ENCODE data around the gene MRLN. TPM values are rescaled to one million over a fixed set of nuclear protein-coding genes. Genes with fewer than 3 reads are reported as not detected.

The MRLN gene
- total RNA-seq, 2 experiments from 2014 or later = not detected

- BruUV-seq (replicated peaks) = no TSS peak
- TF ChIP-seq EZH2phosphoT487 (IDR thresholded peaks at IDR 0.05; ENCODE audit: borderline replicate concordance, low read depth, low read length) (no peak), CTCF (conservative IDR thresholded peaks at IDR 0.05; ENCODE audit: low read length) (no peak)
- ChIA-PET CTCF (ENCODE audit: unreplicated experiment) (no interaction called here), POLR2A (no interaction called here)
- Histone ChIP-seq H3K79me2 (ENCODE audit: insufficient read depth, low read depth, low read length) (no peaks in the 10 kb centered on the region), H4K20me1 (ENCODE audit: insufficient read depth, low read length) (no peaks in the 10 kb centered on the region), H3K36me3 (ENCODE audit: insufficient read depth, low read length) (no peaks in the 10 kb centered on the region), H2AFZ (ENCODE audit: low read length) (no peak overlapping the region), H3K9me3 (ENCODE audit: low read length) (no peaks in the 10 kb centered on the region), H3K4me1 (ENCODE audit: insufficient read depth, low read length, poor library complexity, severe bottlenecking) (no peaks in the 10 kb centered on the region), H3K4me2 (ENCODE audit: low read length) (no peak overlapping the region), H3K9me2 (ENCODE audit: insufficient read depth, low read length) (no peaks in the 10 kb centered on the region), H3K27ac (ENCODE audit: low read depth, low read length, poor library complexity, severe bottlenecking) (no peak overlapping the region), H3K4me3 (ENCODE audit: low read depth, low read length, poor library complexity, severe bottlenecking) (no peak overlapping the region)
- DNase-seq (ENCODE audit: low spot score) = no peak
- intact Hi-C loops (cut with micrococcal nuclease; ENCODE audit: unreplicated experiment) = no loop called here
Measured at GRCh38 chr10:59741048-59741447, 12.2 kb downstream of the MRLN start.

GRCh38 chr10:59736749-59737148 is 16.5 kb downstream of the MRLN start:
- Histone ChIP-seq H3K9me2 (ENCODE audit: insufficient read depth, low read length) (no peaks in the 10 kb centered on the region), H3K79me2 (ENCODE audit: insufficient read depth, low read depth, low read length) (no peaks in the 10 kb centered on the region), H3K4me1 (ENCODE audit: insufficient read depth, low read length, poor library complexity, severe bottlenecking) (no peaks in the 10 kb centered on the region), H3K36me3 (ENCODE audit: insufficient read depth, low read length) (no peaks in the 10 kb centered on the region), H4K20me1 (ENCODE audit: insufficient read depth, low read length) (no peaks in the 10 kb centered on the region), H2AFZ (ENCODE audit: low read length) (no peak overlapping the region), H3K4me3 (ENCODE audit: low read depth, low read length, poor library complexity, severe bottlenecking) (no peak overlapping the region), H3K9me3 (ENCODE audit: low read length) (no peaks in the 10 kb centered on the region), H3K4me2 (ENCODE audit: low read length) (no peak overlapping the region), H3K27ac (ENCODE audit: low read depth, low read length, poor library complexity, severe bottlenecking) (no peak overlapping the region)
- no peak for TF ChIP-seq CTCF (conservative IDR thresholded peaks at IDR 0.05; ENCODE audit: low read length)
- no peak for TF ChIP-seq EZH2phosphoT487 (IDR thresholded peaks at IDR 0.05; ENCODE audit: borderline replicate concordance, low read depth, low read length)
- intact Hi-C loops (cut with micrococcal nuclease; ENCODE audit: unreplicated experiment) = no loop called here
- DNase-seq (ENCODE audit: low spot score) = no peak
- ChIA-PET CTCF (ENCODE audit: unreplicated experiment) (no interaction called here), POLR2A (interaction anchor here (0.7 kb wide), 1 partner anchor 90 kb away, joined by 4 read pairs; no protein-coding TSS in a partner anchor)
- no TSS peak for BruUV-seq (replicated peaks)

GRCh38 chr10:59735296-59735695 is 18.0 kb downstream of the MRLN start:
- Histone ChIP-seq H4K20me1 (ENCODE audit: insufficient read depth, low read length) (no peaks in the 10 kb centered on the region), H3K4me3 (ENCODE audit: low read depth, low read length, poor library complexity, severe bottlenecking) (no peak overlapping the region), H3K79me2 (ENCODE audit: insufficient read depth, low read depth, low read length) (no peaks in the 10 kb centered on the region), H3K9me2 (ENCODE audit: insufficient read depth, low read length) (no peaks in the 10 kb centered on the region), H2AFZ (ENCODE audit: low read length) (no peak overlapping the region), H3K9me3 (ENCODE audit: low read length) (no peaks in the 10 kb centered on the region), H3K27ac (ENCODE audit: low read depth, low read length, poor library complexity, severe bottlenecking) (no peak overlapping the region), H3K4me1 (ENCODE audit: insufficient read depth, low read length, poor library complexity, severe bottlenecking) (no peaks in the 10 kb centered on the region), H3K4me2 (ENCODE audit: low read length) (no peak overlapping the region), H3K36me3 (ENCODE audit: insufficient read depth, low read length) (no peaks in the 10 kb centered on the region)
- no peak for DNase-seq (ENCODE audit: low spot score)
- POLR2A ChIA-PET = no interaction called here
- TF ChIP-seq EZH2phosphoT487 (IDR thresholded peaks at IDR 0.05; ENCODE audit: borderline replicate concordance, low read depth, low read length) (no peak), CTCF (conservative IDR thresholded peaks at IDR 0.05; ENCODE audit: low read length) (no peak)
- CTCF ChIA-PET (ENCODE audit: unreplicated experiment) = interaction anchor here (0.5 kb wide), 1 partner anchor 101 kb away, joined by 4 read pairs; no protein-coding TSS in a partner anchor
- no TSS peak for BruUV-seq (replicated peaks)
- intact Hi-C loops (cut with micrococcal nuclease; ENCODE audit: unreplicated experiment) = no loop called here

All from OCI-LY7 (cell line).